SK-N-MC (cell line): ENCODE results near the gene PSMC5.
"Not testable (repeated sequence)": the region's sequence is repeated elsewhere in the genome, so short reads cannot be mapped to it uniquely, and the experiment has no call there.

Experiments
- EZH2 ChIP-seq: fragments of 200-600 bp; sonication (generic); IDR thresholded peaks from one replicate; pipeline ENCODE4 v1.6.1; 2017; ENCODE audit warnings: antibody characterized with exemption
- FOXP2 ChIP-seq: optimal IDR thresholded peaks from 2 replicates; pipeline ENCODE3; 2011; ENCODE audit warnings: mild to moderate bottlenecking, moderate library complexity; ENCODE audit not compliant: insufficient read depth; ENCODE audit errors: extremely low read length, control extremely low read depth
- POLR2AphosphoS5 ChIP-seq: IDR thresholded peaks from 2 replicates; pipeline ENCODE4 v1.6.1; 2012; ENCODE audit warnings: mild to moderate bottlenecking, low read depth, low read length, borderline replicate concordance

DNA sequence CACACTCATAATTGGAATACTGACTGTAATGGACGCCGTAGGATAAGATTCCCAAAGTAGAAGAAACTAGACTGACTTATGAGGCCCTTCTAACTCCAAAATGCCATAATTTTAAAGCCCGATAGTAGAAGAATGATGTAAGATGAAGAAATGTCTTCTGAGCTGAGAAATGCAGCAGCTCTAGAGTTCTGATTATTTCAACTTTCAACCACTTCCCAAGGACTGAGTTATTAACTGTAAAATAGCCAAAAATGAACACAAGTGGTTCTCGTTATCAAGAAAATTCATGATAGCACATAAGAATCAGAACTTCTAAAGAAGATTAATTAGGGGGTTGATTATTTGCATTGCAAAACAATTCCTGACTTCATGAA lies 43.0 kb downstream of the PSMC5 start:
- TF ChIP-seq EZH2, POLR2AphosphoS5, FOXP2: not testable (repeated sequence)
